GM18861 (cell line): Measurements from ENCODE around the gene SURF6.
"Not testable (repeated sequence)": the region's sequence is repeated elsewhere in the genome, so short reads cannot be mapped to it uniquely, and the experiment has no call there.

Experiments
- ATAC-seq: cut with Tn5 transposase; IDR thresholded peaks from one replicate; pipeline ENCODE4 v1.9.1; 2021; ENCODE audit not compliant: unreplicated experiment

SURF6 gene

GRCh38 chr9:133329306-133330156 lies 6.5 kb downstream of the SURF6 start:
- not testable (repeated sequence) for ATAC-seq

- no peak for ATAC-seq
These were observed 8.0 kb downstream of the SURF6 start for GRCh38 chr9:133327834-133328484.

- not testable (repeated sequence) for ATAC-seq
These were observed 9.0 kb downstream of the SURF6 start for GRCh38 chr9:133327021-133327420.

DNA sequence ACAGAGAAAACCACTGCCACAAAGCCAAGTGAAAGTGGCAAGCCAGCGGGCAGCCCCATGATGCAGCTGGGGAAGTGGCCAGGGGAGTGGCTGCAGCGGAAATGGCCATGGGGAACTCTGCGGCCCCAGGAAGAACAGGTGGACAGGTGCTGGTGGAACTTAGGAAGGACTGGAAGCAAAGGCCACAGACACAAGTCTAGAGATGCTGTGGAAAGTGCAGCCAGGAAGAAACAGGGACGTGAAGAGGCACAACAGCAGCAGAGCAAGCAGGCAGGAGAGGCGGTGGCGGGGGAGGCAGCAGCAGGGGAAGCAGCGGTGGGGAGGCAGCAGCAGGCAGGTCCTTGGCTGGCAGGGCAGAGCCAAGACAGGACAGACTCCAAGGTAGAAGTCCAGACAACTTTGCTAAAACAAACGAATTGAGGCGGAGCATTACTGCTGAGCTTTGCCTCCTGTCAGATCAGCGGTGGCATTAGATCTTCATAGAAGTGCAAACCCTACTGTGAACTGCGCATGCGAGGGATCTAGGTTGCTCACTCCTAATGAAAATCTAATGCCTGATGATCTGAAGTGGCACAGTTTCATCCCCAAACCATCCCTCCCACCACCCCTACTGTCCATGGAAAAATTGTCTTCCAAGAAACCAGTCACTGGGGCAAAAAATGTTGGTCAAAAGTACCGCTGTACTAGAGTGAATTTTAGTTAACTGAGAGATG lies 11.8 kb downstream of the SURF6 start:
- no peak for ATAC-seq

DNA sequence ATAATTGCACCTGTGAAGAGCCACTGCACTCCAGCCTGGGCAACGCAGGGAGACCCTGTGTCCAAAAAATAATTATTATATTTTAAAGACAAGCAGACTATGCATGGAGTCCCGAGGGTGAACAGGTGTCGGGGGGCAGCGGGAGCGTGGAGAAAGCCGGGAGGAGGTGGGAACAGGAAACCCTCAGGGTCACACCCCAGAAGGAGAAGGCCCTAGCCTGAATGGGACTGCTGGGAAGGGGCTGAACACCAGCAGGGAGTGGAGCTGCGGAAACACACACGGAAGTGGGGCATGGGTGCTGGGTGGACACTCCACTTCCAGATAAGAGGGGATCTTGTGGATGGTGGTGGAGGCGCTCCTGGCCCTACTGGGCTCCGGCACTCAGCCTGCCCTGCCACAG lies 12.8 kb downstream of the SURF6 start:
- ATAC-seq = no peak

DNA sequence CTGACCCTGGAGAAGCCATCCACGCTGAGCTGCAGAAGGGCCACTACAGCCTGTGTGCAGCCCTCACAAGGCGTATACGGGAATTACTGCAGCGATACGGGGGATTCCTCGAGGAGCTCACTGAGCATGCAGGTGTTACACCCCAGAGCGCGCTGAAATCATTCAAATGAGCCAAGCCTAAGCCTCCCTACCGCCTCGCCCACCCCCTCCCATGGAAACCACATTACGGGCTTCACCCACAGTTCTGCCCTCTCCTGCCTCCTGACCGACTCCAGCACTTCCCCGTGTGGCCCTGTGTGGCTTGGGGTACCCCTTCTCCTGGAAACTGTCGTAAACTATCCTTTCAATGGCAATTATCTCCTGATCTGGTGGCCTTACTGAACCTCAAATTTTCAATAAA lies 13.3 kb downstream of the SURF6 start:
- no peak for ATAC-seq

- ATAC-seq = no peak
These were observed 14.5 kb downstream of the SURF6 start for GRCh38 chr9:133321411-133321935.

- no peak for ATAC-seq
These were observed 15.5 kb downstream of the SURF6 start for GRCh38 chr9:133320421-133320881.

DNA sequence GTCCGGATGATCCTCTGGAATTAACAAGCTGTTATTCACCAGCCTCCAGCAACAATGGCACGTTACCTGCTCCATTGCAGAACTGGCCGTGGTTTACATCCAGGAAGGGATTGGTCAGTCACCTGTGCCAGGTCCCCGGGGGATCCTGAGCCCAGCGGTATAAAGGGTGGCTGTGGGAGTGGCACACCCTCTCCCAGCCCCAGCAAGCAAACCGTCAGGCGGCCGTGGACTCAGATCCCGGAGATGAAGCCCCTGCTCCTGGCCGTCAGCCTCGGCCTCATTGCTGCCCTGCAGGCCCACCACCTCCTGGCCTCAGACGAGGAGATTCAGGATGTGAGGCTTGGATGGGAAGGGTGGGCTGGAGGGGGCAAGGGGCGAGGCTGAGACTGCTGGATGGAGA lies 18.4 kb downstream of the SURF6 start:
- ATAC-seq = not testable (repeated sequence)

DNA sequence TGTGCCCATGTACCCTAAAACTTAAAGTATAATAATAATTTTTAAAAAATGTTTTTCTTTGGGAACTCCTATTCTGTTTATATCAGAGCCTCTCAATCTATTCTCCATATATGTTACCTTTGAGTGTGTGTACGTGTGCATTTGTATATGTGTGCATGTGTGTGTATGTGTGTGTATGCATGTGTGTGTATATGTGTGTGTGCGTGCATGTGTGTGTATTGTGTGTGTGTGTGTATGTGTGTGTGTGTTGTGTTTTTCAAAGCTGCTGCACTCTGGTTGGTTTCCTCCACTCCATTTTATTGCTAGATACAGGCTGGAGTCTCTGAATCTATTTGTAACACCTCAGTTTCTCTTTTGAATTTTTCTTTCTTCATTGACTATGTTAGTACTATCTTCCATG lies 20.0 kb downstream of the SURF6 start:
- no peak for ATAC-seq

GRCh38 chr9:133309608-133310007 lies 26.4 kb downstream of the SURF6 start:
- no peak for ATAC-seq

GRCh38 chr9:133307301-133307700 lies 28.7 kb downstream of the SURF6 start:
- no peak for ATAC-seq

- ATAC-seq = no peak
These were observed 29.5 kb downstream of the SURF6 start for GRCh38 chr9:133306242-133307204.

DNA sequence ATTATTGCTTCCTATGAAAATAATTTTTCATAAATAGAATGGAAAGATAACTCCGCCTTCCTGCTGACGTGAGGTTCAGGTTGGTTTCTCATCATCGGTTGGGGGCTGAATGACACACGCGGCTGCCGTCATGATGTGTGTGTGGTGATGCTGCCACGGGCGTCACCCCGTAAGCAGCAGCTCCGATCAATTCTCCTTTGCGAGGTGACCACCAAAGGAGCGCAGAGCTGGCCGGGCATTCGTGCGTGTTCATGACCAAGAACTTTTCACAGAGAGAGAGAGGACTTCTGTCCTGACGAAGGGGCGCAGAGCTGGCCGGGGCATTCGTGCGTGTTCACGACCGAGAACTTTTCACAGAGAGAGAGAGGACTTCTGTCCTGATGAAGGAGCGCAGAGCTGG lies 30.3 kb downstream of the SURF6 start:
- no peak for ATAC-seq

DNA sequence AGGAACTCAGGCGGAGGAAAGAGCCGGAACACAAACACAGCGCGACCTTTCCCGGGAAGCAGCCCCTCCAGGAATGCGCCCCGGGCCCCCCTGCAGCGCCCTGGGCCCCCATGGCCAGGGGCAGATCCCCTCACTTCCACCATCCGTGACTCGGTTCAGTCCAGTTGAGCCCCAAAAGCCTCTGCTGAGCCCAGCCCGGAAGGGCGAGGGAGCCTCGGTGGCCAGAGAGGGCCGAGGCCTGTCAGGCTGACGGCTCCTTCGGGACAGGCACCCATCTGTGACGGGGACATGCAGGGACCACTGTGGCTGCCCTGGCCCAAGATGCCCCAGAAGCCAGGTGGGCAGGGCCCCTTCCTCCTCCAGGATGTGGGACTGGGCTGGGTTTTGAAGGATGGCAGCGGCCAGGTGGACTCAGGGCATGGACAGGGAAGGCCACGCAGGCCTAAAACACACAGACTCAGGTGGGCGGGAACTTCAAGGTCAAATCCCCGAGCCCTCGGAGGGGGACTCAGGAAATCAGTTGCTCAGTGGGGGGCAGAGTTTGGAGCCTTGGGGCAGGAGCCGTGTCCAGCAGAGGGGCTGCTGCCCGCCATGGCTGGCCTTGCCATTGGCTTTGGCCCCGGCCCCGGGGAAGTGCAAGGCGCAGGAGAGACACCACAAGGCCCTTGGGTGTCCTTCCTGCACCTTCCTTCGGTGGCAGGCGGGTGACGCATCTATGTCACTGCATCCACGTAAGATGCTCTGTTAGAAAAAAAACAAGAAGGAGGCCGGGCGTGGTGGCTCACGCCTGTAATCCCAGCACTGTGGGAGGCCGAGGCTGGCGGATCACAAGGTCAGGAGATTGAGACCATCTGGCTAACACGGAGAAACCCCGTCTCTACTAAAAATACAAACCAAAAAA lies 31.3 kb downstream of the SURF6 start:
- ATAC-seq = no peak

DNA sequence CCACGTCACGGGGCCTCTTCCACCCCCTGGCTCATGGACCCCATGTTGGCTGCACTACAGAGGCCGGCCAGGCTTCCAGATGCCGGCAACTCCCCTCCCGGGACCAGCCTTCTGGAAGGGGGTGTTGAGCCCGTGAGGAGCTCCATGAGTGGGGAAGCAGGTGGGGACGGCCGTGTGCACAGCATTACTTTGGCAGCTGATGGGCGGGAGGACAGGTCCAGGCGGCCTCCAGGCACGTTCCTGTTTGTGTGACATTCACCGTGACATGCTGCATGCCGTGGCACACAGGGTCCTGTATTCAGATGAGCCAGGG lies 31.9 kb downstream of the SURF6 start:
- ATAC-seq = no peak

- ATAC-seq = no peak
These were observed 32.5 kb downstream of the SURF6 start for GRCh38 chr9:133303266-133304157.
